H9 (cell line): ENCODE measurements around the gene HIGD2A. TPM values are rescaled to one million over a fixed set of nuclear protein-coding genes. Genes with fewer than 3 reads are reported as not detected.

ENCODE experiments used
- DNase-seq: peaks from one replicate; pipeline ENCODE4 v3.0.0-alpha.2; 2017
- H2AFZ ChIP-seq: one replicate; pipeline ENCODE4 v1.6.1; 2013; ENCODE audit warnings: mild to moderate bottlenecking, low read length, control low read depth, moderate library complexity
- H2AK5ac ChIP-seq: 2 replicates; pipeline ENCODE4 v1.6.1; 2013; ENCODE audit warnings: low read length, control low read depth, mixed read lengths; ENCODE audit not compliant: insufficient read length
- H2BK120ac ChIP-seq: one replicate; pipeline ENCODE4 v1.6.1; 2013; ENCODE audit warnings: low read depth, mild to moderate bottlenecking, low read length, control low read depth, inconsistent platforms; ENCODE audit not compliant: poor library complexity, severe bottlenecking
- H2BK12ac ChIP-seq: 2 replicates; pipeline ENCODE4 v1.6.1; 2013; ENCODE audit warnings: low read length, control low read depth, mixed read lengths, low read depth; ENCODE audit not compliant: insufficient read length
- H2BK15ac ChIP-seq: 2 replicates; pipeline ENCODE4 v1.6.1; 2013; ENCODE audit warnings: low read depth, low read length, control low read depth
- H2BK20ac ChIP-seq: one replicate; pipeline ENCODE4 v1.6.1; 2013; ENCODE audit warnings: low read depth, mild to moderate bottlenecking, low read length, control low read depth, inconsistent platforms; ENCODE audit not compliant: poor library complexity, severe bottlenecking
- H2BK5ac ChIP-seq: 2 replicates; pipeline ENCODE4 v1.6.1; 2013; ENCODE audit warnings: low read length, control low read depth, mixed read lengths; ENCODE audit not compliant: insufficient read length
- H3K14ac ChIP-seq: 2 replicates; pipeline ENCODE4 v1.6.1; 2013; ENCODE audit warnings: low read length, control low read depth; ENCODE audit not compliant: insufficient read depth
- H3K18ac ChIP-seq: 2 replicates; pipeline ENCODE4 v1.6.1; 2013; ENCODE audit warnings: low read depth, mild to moderate bottlenecking, mixed read lengths, low read length, control low read depth; ENCODE audit not compliant: insufficient read length
- H3K23ac ChIP-seq: 2 replicates; pipeline ENCODE4 v1.6.1; 2013; ENCODE audit warnings: low read length, control low read depth, mixed read lengths, low read depth; ENCODE audit not compliant: insufficient read length
- H3K23me2 ChIP-seq: 2 replicates; pipeline ENCODE4 v1.6.1; 2013; ENCODE audit warnings: low read depth, mild to moderate bottlenecking, mixed read lengths, low read length, control low read depth; ENCODE audit not compliant: insufficient read length, poor library complexity, severe bottlenecking
- H3K27ac ChIP-seq: 2 replicates; pipeline ENCODE4 v1.5.1; 2013; ENCODE audit warnings: low read length, control low read depth, mixed read lengths, low read depth; ENCODE audit not compliant: insufficient read length
- H3K27me3 ChIP-seq: 2 replicates; pipeline ENCODE4 v1.6.1; 2013; ENCODE audit warnings: low read length, control low read depth, inconsistent platforms; ENCODE audit not compliant: insufficient read depth
- H3K4ac ChIP-seq: 2 replicates; pipeline ENCODE4 v1.6.1; 2013; ENCODE audit warnings: low read depth, mild to moderate bottlenecking, control low read depth, inconsistent platforms, low read length, moderate library complexity
- H3K4me1 ChIP-seq: 2 replicates; pipeline ENCODE4 v1.6.1; 2013; ENCODE audit warnings: low read length, control low read depth, inconsistent platforms; ENCODE audit not compliant: insufficient read depth
- H3K4me2 ChIP-seq: 2 replicates; pipeline ENCODE4 v1.6.1; 2013; ENCODE audit warnings: low read length, control low read depth, mixed read lengths; ENCODE audit not compliant: insufficient read length, insufficient read depth
- H3K56ac ChIP-seq: 2 replicates; pipeline ENCODE4 v1.6.1; 2013; ENCODE audit warnings: low read depth, mild to moderate bottlenecking, mixed read lengths, low read length, control low read depth; ENCODE audit not compliant: insufficient read length
- H3K79me1 ChIP-seq: 2 replicates; pipeline ENCODE4 v1.6.1; 2013; ENCODE audit warnings: low read depth, mild to moderate bottlenecking, moderate library complexity, low read length, control low read depth, inconsistent platforms; ENCODE audit not compliant: insufficient read depth, poor library complexity, severe bottlenecking
- H3K79me2 ChIP-seq: 2 replicates; pipeline ENCODE4 v1.6.1; 2013; ENCODE audit warnings: low read length, control low read depth, inconsistent platforms; ENCODE audit not compliant: insufficient read depth
- H3K9ac ChIP-seq: 2 replicates; pipeline ENCODE4 v1.6.1; 2013; ENCODE audit warnings: low read length, control low read depth, mixed read lengths; ENCODE audit not compliant: insufficient read length; ENCODE audit errors: extremely low read depth
- H3K9me3 ChIP-seq: one replicate; pipeline ENCODE4 v1.6.1; 2013; ENCODE audit warnings: low read depth, low read length, inconsistent platforms; ENCODE audit not compliant: control insufficient read depth
- H3T11ph ChIP-seq: one replicate; pipeline ENCODE4 v1.6.1; 2013; ENCODE audit warnings: mild to moderate bottlenecking, low read length, control low read depth, inconsistent platforms
- H4K20me1 ChIP-seq: one replicate; pipeline ENCODE4 v1.6.1; 2013; ENCODE audit not compliant: control insufficient read depth, insufficient read length, insufficient read depth
- H4K5ac ChIP-seq: 2 replicates; pipeline ENCODE4 v1.6.1; 2013; ENCODE audit warnings: low read depth, mild to moderate bottlenecking, mixed read lengths, low read length, control low read depth; ENCODE audit not compliant: insufficient read length
- H4K8ac ChIP-seq: replicated peaks from 2 replicates; pipeline ENCODE4 v1.6.1; 2013; ENCODE audit warnings: low read length, control low read depth, mixed read lengths, low read depth; ENCODE audit not compliant: insufficient read length
- H4K91ac ChIP-seq: 2 replicates; pipeline ENCODE4 v1.6.1; 2013; ENCODE audit warnings: low read depth, mild to moderate bottlenecking, moderate library complexity, mixed read lengths, low read length, control low read depth; ENCODE audit not compliant: insufficient read length
- H3K27ac Mint-ChIP-seq, 3 experiments: 2 replicates in 2 of 3; 3 replicates in 1 of 3; pipeline ENCODE4 v1.8.0; 2020 to 2021; ENCODE audit warnings: mixed read lengths in 3 of 3, mild to moderate bottlenecking in 1 of 3, moderate library complexity in 1 of 3
- H3K27me3 Mint-ChIP-seq: 2 replicates; pipeline ENCODE4 v1.8.0; 2021; ENCODE audit warnings: low read depth, mild to moderate bottlenecking, moderate library complexity, mixed read lengths
- H3K36me3 Mint-ChIP-seq, 3 experiments: 2 replicates in 2 of 3; 3 replicates in 1 of 3; pipeline ENCODE4 v1.8.0; 2020 to 2021; ENCODE audit warnings: low read depth in 3 of 3, mixed read lengths in 3 of 3; ENCODE audit not compliant: insufficient read depth in 1 of 3
- H3K4me1 Mint-ChIP-seq, 2 experiments: 2 replicates each; pipeline ENCODE4 v1.8.0; 2020; ENCODE audit warnings: mixed read lengths in 2 of 2
- H3K4me3 Mint-ChIP-seq, 2 experiments: 2 replicates in 1 of 2; 3 replicates in 1 of 2; pipeline ENCODE4 v1.8.0; 2020 to 2021; ENCODE audit warnings: mild to moderate bottlenecking in 2 of 2, mixed read lengths in 2 of 2, moderate library complexity in 1 of 2
- H3K9me3 Mint-ChIP-seq, 2 experiments: 2 replicates in 1 of 2; 3 replicates in 1 of 2; pipeline ENCODE4 v1.8.0; 2020; ENCODE audit warnings: mild to moderate bottlenecking in 2 of 2, mixed read lengths in 2 of 2, moderate library complexity in 1 of 2
- WGBS: extraction: QIAGEN DNeasy Blood & Tissue Kit; methylation state at CpG from one replicate; pipeline ENCODE4 v1.1.7; 2013; ENCODE audit warnings: missing lambda C conversion rate, low lambda C conversion rate, mixed read lengths; ENCODE audit not compliant: insufficient read length; ENCODE audit errors: extremely low coverage; 5-methylcytosine and 5-hydroxymethylcytosine counted together
- total RNA-seq: library from RNA; stranded (reverse); gene quantifications from 2 replicates; pipeline ENCODE4 v1.2.1, GENCODE V29; 2021
- TF ChIP-seq, protein P1 (sequence below): fragments of 200-600 bp; sonication (generic); conservative IDR thresholded peaks from 3 replicates; pipeline ENCODE4 v1.8.0; 2021; ENCODE audit warnings: antibody characterized with exemption, mild to moderate bottlenecking

Gene HIGD2A
- total RNA-seq, 1 experiment from 2014 or later, result 92.3 TPM

DNA sequence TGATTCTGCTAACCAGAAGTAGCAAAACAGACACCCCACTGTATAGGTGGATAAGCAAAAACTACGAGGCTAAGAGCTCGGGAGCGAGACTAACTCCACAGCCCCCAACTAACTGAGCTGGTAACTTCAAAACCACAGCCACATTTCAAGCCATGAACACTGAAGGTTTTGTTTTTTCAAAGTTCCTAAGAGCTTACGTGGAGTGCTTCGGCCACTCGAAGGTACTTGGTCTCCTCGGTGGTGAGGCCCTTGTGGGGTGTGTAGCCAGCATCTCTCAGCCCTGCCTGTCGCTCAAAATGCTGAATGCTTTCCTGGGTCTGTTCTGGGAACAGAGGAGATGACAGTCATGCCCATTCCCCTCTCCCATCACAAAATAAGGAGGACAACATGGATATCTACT lies 38.1 kb upstream of the HIGD2A start:
- no peaks in the 10 kb centered on the region for H3K4me1 ChIP-seq
- no peaks in the 10 kb centered on the region for H3K27me3 ChIP-seq
- no peak overlapping the region for H3K9ac ChIP-seq
- H3K14ac ChIP-seq, result no peak overlapping the region
- DNase-seq, result no peak
- no peak overlapping the region for H3K4me2 ChIP-seq
- H3K36me3 Mint-ChIP-seq, result peaks cover 48 to 96% (median 89%) of the 10 kb centered on the region in 3 experiments
- no peak overlapping the region for H4K91ac ChIP-seq
- no peak overlapping the region for H3K23ac ChIP-seq
- H4K8ac ChIP-seq, result no peak overlapping the region
- H2BK120ac ChIP-seq, result no peak overlapping the region
- no peak overlapping the region for H2BK15ac ChIP-seq
- no peaks in the 10 kb centered on the region for H3K9me3 Mint-ChIP-seq
- H3K4me3 Mint-ChIP-seq, result no peak overlapping the region
- no peaks in the 10 kb centered on the region for H3K9me3 ChIP-seq
- no peaks in the 10 kb centered on the region for H3K4me1 Mint-ChIP-seq
- H3T11ph ChIP-seq, result no peak overlapping the region
- H3K79me2 ChIP-seq, result no peaks in the 10 kb centered on the region
- no peak overlapping the region for H4K5ac ChIP-seq
- H2BK5ac ChIP-seq, result no peak overlapping the region
- H3K27me3 Mint-ChIP-seq, result no peaks in the 10 kb centered on the region
- peaks cover 3% of the 10 kb centered on the region for H3K79me1 ChIP-seq
- no peaks in the 10 kb centered on the region for H3K23me2 ChIP-seq
- H2BK20ac ChIP-seq, result no peak overlapping the region
- H4K20me1 ChIP-seq, result no peaks in the 10 kb centered on the region
- TF ChIP-seq, protein P1, sequence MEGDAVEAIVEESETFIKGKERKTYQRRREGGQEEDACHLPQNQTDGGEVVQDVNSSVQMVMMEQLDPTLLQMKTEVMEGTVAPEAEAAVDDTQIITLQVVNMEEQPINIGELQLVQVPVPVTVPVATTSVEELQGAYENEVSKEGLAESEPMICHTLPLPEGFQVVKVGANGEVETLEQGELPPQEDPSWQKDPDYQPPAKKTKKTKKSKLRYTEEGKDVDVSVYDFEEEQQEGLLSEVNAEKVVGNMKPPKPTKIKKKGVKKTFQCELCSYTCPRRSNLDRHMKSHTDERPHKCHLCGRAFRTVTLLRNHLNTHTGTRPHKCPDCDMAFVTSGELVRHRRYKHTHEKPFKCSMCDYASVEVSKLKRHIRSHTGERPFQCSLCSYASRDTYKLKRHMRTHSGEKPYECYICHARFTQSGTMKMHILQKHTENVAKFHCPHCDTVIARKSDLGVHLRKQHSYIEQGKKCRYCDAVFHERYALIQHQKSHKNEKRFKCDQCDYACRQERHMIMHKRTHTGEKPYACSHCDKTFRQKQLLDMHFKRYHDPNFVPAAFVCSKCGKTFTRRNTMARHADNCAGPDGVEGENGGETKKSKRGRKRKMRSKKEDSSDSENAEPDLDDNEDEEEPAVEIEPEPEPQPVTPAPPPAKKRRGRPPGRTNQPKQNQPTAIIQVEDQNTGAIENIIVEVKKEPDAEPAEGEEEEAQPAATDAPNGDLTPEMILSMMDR, result no peak
- no peak overlapping the region for H3K27ac Mint-ChIP-seq
- H3K4ac ChIP-seq, result no peak overlapping the region
- H3K56ac ChIP-seq, result no peak overlapping the region
- H2BK12ac ChIP-seq, result no peak overlapping the region
- H2AK5ac ChIP-seq, result no peak overlapping the region
- no peak overlapping the region for H2AFZ ChIP-seq
- WGBS, result no CpG with 5 or more reads among the region's 8 CpGs
- no peak overlapping the region for H3K18ac ChIP-seq
- no peak overlapping the region for H3K27ac ChIP-seq
